22Rv1 (cell line): Measurements from ENCODE around the gene TAS2R4.

Experiments used
- ZFX ChIP-seq: fragments of 450-650 bp; IDR thresholded peaks from 2 replicates; pipeline ENCODE4 v1.6.1; 2017; ENCODE audit warnings: antibody characterized with exemption, borderline replicate concordance
- TF ChIP-seq, protein P1 (sequence below): fragments of 450-650 bp; IDR thresholded peaks from 2 replicates; pipeline ENCODE4 v1.5.1; 2017; ENCODE audit warnings: mild to moderate bottlenecking

DNA sequence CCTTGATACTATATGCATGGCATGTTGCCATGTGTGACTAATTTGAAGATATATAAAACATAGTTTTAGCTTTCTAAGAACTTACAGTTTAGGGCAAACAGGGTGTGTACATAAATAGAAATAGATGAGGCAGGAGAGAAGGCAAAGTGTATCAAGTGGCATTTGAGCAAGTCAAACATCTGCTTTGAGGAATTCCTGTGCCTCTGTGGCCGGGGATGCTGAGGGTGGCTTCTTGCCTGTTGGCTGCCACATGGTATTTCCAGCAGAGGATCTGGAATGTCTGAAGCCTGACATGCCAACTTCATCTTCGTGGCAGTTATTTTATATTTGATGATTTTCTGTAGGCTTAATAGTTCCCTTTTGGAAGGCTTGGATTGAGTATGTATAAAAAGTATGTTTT lies 32.3 kb upstream of the TAS2R4 start:
- TF ChIP-seq, protein P1, sequence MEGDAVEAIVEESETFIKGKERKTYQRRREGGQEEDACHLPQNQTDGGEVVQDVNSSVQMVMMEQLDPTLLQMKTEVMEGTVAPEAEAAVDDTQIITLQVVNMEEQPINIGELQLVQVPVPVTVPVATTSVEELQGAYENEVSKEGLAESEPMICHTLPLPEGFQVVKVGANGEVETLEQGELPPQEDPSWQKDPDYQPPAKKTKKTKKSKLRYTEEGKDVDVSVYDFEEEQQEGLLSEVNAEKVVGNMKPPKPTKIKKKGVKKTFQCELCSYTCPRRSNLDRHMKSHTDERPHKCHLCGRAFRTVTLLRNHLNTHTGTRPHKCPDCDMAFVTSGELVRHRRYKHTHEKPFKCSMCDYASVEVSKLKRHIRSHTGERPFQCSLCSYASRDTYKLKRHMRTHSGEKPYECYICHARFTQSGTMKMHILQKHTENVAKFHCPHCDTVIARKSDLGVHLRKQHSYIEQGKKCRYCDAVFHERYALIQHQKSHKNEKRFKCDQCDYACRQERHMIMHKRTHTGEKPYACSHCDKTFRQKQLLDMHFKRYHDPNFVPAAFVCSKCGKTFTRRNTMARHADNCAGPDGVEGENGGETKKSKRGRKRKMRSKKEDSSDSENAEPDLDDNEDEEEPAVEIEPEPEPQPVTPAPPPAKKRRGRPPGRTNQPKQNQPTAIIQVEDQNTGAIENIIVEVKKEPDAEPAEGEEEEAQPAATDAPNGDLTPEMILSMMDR: no peak
- no peak for TF ChIP-seq ZFX
